ENCODE measurements around the gene B3GAT1.

DNA sequence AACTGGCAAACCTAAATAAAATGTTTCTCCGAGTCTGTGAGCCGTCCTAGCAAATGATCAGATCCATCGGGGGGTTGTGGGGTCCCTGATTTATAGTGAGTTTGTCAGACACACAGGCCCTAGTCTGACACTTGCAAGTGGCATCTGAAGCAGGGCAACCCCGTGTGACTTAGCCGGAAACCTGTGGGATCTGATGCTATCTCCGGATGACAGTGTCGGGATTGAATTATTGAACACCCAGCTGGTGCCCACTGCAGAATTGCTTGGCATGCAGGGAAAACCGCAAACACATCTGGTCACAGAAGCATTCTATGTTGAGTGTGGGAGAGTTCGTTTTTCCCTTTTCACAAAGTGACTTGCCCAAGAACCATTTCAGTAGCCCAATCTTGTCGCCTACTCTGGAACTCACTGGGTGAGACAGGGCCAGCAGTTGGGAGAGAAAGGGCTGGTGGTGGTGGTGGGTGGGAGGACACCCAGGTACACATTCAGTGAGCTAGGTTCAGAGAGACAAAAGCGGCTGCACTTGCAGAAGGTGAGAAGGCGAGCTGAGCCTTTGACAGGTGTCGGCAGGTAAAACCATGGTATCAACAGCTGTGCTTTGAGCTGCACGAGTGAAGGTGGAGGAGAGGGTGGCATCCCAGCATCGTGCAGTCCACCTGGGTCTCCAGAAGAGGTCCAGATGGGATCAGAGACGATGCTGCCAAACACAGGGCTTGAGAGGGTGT lies 33.7 kb upstream of the B3GAT1 start:
- TF ChIP-seq KAT7 (CRISPR knock-in tag; IDR thresholded peaks at IDR 0.05; ENCODE audit: borderline replicate concordance) = no peak
- TF ChIP-seq NFE2L1 (CRISPR knock-in tag; IDR thresholded peaks at IDR 0.05; ENCODE audit: borderline replicate concordance) = no peak
- no peak for TF ChIP-seq NFIC (IDR thresholded peaks at IDR 0.05; ENCODE audit: low read length)
- no peak for TF ChIP-seq ZNF232 (CRISPR knock-in tag; IDR thresholded peaks at IDR 0.05; ENCODE audit: borderline replicate concordance)
- no peak for TF ChIP-seq EP300 (IDR thresholded peaks at IDR 0.05; ENCODE audit: low read depth in 2 of 2, low read length in 2 of 2)
- TF ChIP-seq EP300 (CRISPR knock-in tag; IDR thresholded peaks at IDR 0.05; ENCODE audit: borderline replicate concordance) = no peak
- no peak for TF ChIP-seq ATF1 (CRISPR knock-in tag; IDR thresholded peaks at IDR 0.05)
- TF ChIP-seq HOXA3 (CRISPR knock-in tag; IDR thresholded peaks at IDR 0.05) = no peak
- TF ChIP-seq LCORL (IDR thresholded peaks at IDR 0.05) = no peak
- TF ChIP-seq LCORL (CRISPR knock-in tag; IDR thresholded peaks at IDR 0.05) = no peak
- TF ChIP-seq CAMTA2 (CRISPR knock-in tag; IDR thresholded peaks at IDR 0.05; ENCODE audit: borderline replicate concordance) = no peak
- TF ChIP-seq CHCHD3 (CRISPR knock-in tag; IDR thresholded peaks at IDR 0.05) = no peak
